Neural progenitor cell (in vitro differentiated cells): ENCODE measurements around the gene TRMT44. TPM values are rescaled to one million over a fixed set of nuclear protein-coding genes. Genes with fewer than 3 reads are reported as not detected.

Experiments
- DNase-seq: peaks from one replicate; pipeline ENCODE4 v3.0.0-alpha.2; 2016; ENCODE audit warnings: low spot score
- H2AFZ ChIP-seq: fragments of 200-600 bp; sonication (generic); replicated peaks from 2 replicates; pipeline ENCODE4 v1.6.1; 2016; ENCODE audit warnings: antibody characterized with exemption
- H3F3A ChIP-seq: fragments of 200-600 bp; sonication (generic); 2 replicates; pipeline ENCODE4 v1.6.1; 2016; ENCODE audit warnings: antibody characterized with exemption, low read depth
- H3K27ac ChIP-seq: fragments of 200-600 bp; sonication (generic); 2 replicates; pipeline ENCODE4 v1.5.1; 2016; ENCODE audit warnings: mild to moderate bottlenecking
- H3K27me3 ChIP-seq: fragments of 200-600 bp; sonication (generic); 2 replicates; pipeline ENCODE4 v1.6.1; 2016; ENCODE audit warnings: mild to moderate bottlenecking, moderate library complexity
- H3K36me3 ChIP-seq: fragments of 200-600 bp; sonication (generic); 2 replicates; pipeline ENCODE4 v1.5.1; 2016
- H3K4me1 ChIP-seq: fragments of 200-600 bp; sonication (generic); 2 replicates; pipeline ENCODE4 v1.6.1; 2016; ENCODE audit warnings: mixed run types
- H3K4me2 ChIP-seq: fragments of 200-600 bp; sonication (generic); 2 replicates; pipeline ENCODE4 v1.6.1; 2016
- H3K4me3 ChIP-seq: fragments of 200-600 bp; sonication (generic); 2 replicates; pipeline ENCODE4 v1.5.1; 2016
- H3K79me2 ChIP-seq: fragments of 200-600 bp; sonication (generic); 2 replicates; pipeline ENCODE4 v1.6.1; 2016; ENCODE audit warnings: low read depth
- H3K9ac ChIP-seq: fragments of 200-600 bp; sonication (generic); 2 replicates; pipeline ENCODE4 v1.6.1; 2016
- H3K9me3 ChIP-seq: fragments of 200-600 bp; sonication (generic); 2 replicates; pipeline ENCODE4 v1.5.1; 2016; ENCODE audit warnings: low read depth
- H4K20me1 ChIP-seq: fragments of 200-600 bp; sonication (generic); 2 replicates; pipeline ENCODE4 v1.6.1; 2016; ENCODE audit warnings: low read depth
- H3K27ac Mint-ChIP-seq: 3 replicates; pipeline ENCODE4 v1.8.0; 2021; ENCODE audit warnings: mixed read lengths
- H3K27me3 Mint-ChIP-seq: 2 replicates; pipeline ENCODE4 v1.8.0; 2022; ENCODE audit warnings: low read depth, mild to moderate bottlenecking, inconsistent platforms, moderate library complexity, mixed read lengths; ENCODE audit not compliant: insufficient read depth
- H3K36me3 Mint-ChIP-seq: 3 replicates; pipeline ENCODE4 v1.8.0; 2021; ENCODE audit warnings: mixed read lengths
- H3K4me1 Mint-ChIP-seq: 3 replicates; pipeline ENCODE4 v1.8.0; 2021; ENCODE audit warnings: mixed read lengths
- H3K4me3 Mint-ChIP-seq: 3 replicates; pipeline ENCODE4 v1.8.0; 2021; ENCODE audit warnings: mild to moderate bottlenecking, moderate library complexity, mixed read lengths
- H3K9me3 Mint-ChIP-seq: 3 replicates; pipeline ENCODE4 v1.8.0; 2020; ENCODE audit warnings: mixed read lengths
- CTCF ChIP-seq: fragments of 200-600 bp; sonication (generic); IDR thresholded peaks from 2 replicates; pipeline ENCODE4 v1.5.1; 2017; ENCODE audit warnings: antibody characterized with exemption, mild to moderate bottlenecking
- EZH2 ChIP-seq: fragments of 200-600 bp; sonication (generic); IDR thresholded peaks from 2 replicates; pipeline ENCODE4 v1.6.1; 2017; ENCODE audit warnings: antibody characterized with exemption, mild to moderate bottlenecking, moderate library complexity
- EZH2phosphoT487 ChIP-seq: fragments of 200-600 bp; sonication (generic); IDR thresholded peaks from 2 replicates; pipeline ENCODE4 v1.6.1; 2017; ENCODE audit warnings: antibody characterized with exemption
- total RNA-seq: library from RNA; depleted of rRNA; stranded (reverse); fragments of >200 nt; gene quantifications from 2 replicates; pipeline ENCODE4 v1.2.3, GENCODE V29; 2015; ENCODE audit warnings: low replicate concordance

Gene TRMT44
- total RNA-seq, 1 donor from 2014 or later = 19.9 TPM

GRCh38 chr4:8470451-8471024 lies 30.0 kb downstream of the TRMT44 start:
- no peak overlapping the region for H3K9ac ChIP-seq
- Mint-ChIP-seq H3K4me3 (no peak overlapping the region), H3K27ac (no peak overlapping the region), H3K27me3 (peaks cover 10% of the 10 kb centered on the region), H3K4me1 (peaks cover 18% of the 10 kb centered on the region), H3K9me3 (no peaks in the 10 kb centered on the region), H3K36me3 (peaks cover 8% of the 10 kb centered on the region)
- H3F3A ChIP-seq = peaks cover 6% of the 10 kb centered on the region
- H3K79me2 ChIP-seq = no peaks in the 10 kb centered on the region
- no peaks in the 10 kb centered on the region for H4K20me1 ChIP-seq
- no peaks in the 10 kb centered on the region for H3K4me1 ChIP-seq
- DNase-seq = no peak
- no peaks in the 10 kb centered on the region for H3K27me3 ChIP-seq
- no peak for TF ChIP-seq CTCF
- H3K9me3 ChIP-seq = no peaks in the 10 kb centered on the region
- no peak overlapping the region for H3K27ac ChIP-seq
- no peaks in the 10 kb centered on the region for H3K36me3 ChIP-seq
- no peak overlapping the region for H2AFZ ChIP-seq
- no peak overlapping the region for H3K4me2 ChIP-seq
- H3K4me3 ChIP-seq = no peak overlapping the region

- Histone ChIP-seq H3K9me3 (no peaks in the 10 kb centered on the region), H3K4me2 (no peak overlapping the region), H3K36me3 (no peaks in the 10 kb centered on the region), H2AFZ (no peak overlapping the region), H4K20me1 (no peaks in the 10 kb centered on the region), H3K9ac (no peak overlapping the region), H3F3A (peaks cover 6% of the 10 kb centered on the region), H3K27me3 (no peaks in the 10 kb centered on the region), H3K79me2 (no peaks in the 10 kb centered on the region), H3K4me1 (no peaks in the 10 kb centered on the region), H3K27ac (no peak overlapping the region), H3K4me3 (no peak overlapping the region)
- no peaks in the 10 kb centered on the region for H3K9me3 Mint-ChIP-seq
- no peak overlapping the region for H3K27ac Mint-ChIP-seq
- DNase-seq = no peak
- peaks cover 18% of the 10 kb centered on the region for H3K4me1 Mint-ChIP-seq
- H3K36me3 Mint-ChIP-seq = peaks cover 12% of the 10 kb centered on the region
- TF ChIP-seq EZH2 = no peak
- TF ChIP-seq EZH2phosphoT487 = no peak
- TF ChIP-seq CTCF = no peak
- no peak overlapping the region for H3K4me3 Mint-ChIP-seq
- peaks cover 10% of the 10 kb centered on the region for H3K27me3 Mint-ChIP-seq
Observed at GRCh38 chr4:8471211-8471875, 30.8 kb downstream of the TRMT44 start.

GRCh38 chr4:8472158-8472688 lies 31.6 kb downstream of the TRMT44 start:
- H3K4me1 ChIP-seq = no peaks in the 10 kb centered on the region
- TF ChIP-seq CTCF (no peak), EZH2phosphoT487 (no peak), EZH2 (no peak)
- no peaks in the 10 kb centered on the region for H3K36me3 ChIP-seq
- peaks cover 11% of the 10 kb centered on the region for H3K36me3 Mint-ChIP-seq
- H3K79me2 ChIP-seq = no peaks in the 10 kb centered on the region
- H3K4me2 ChIP-seq = no peak overlapping the region
- peaks cover 6% of the 10 kb centered on the region for H3F3A ChIP-seq
- no peak overlapping the region for H2AFZ ChIP-seq
- H3K9ac ChIP-seq = no peak overlapping the region
- H3K4me3 Mint-ChIP-seq = no peak overlapping the region
- no peak for DNase-seq
- H3K9me3 Mint-ChIP-seq = no peaks in the 10 kb centered on the region
- H3K4me1 Mint-ChIP-seq = peaks cover 18% of the 10 kb centered on the region
- H3K27me3 Mint-ChIP-seq = peaks cover 10% of the 10 kb centered on the region
- no peak overlapping the region for H3K27ac ChIP-seq
- H3K27me3 ChIP-seq = no peaks in the 10 kb centered on the region
- H4K20me1 ChIP-seq = no peaks in the 10 kb centered on the region
- H3K4me3 ChIP-seq = no peak overlapping the region
- peak overlapping the region; percentile 58 for H3K27ac Mint-ChIP-seq
- no peaks in the 10 kb centered on the region for H3K9me3 ChIP-seq
